WTC11 (cell line): ENCODE data around the gene SARDH. TPM values are rescaled to one million over a fixed set of nuclear protein-coding genes. Genes with fewer than 3 reads are reported as not detected.

Experiments used
- ATAC-seq: fragments of 200-7000 bp; cut with Tn5 transposase; 2 replicates; pipeline ENCODE4 v1.10.0; 2021; ENCODE audit warnings: mild to moderate bottlenecking, moderate library complexity
- CTCF ChIA-PET: fragments of 300-600 bp; sonication (Branson Sonifier 250); formaldehyde crosslinking; loops from one replicate; lab custom pipeline; 2021; ENCODE audit warnings: antibody characterized with exemption; lab: Charles Lee
- POLR2A ChIA-PET: fragments of 350-600 bp; sonication (Branson Sonifier 250); formaldehyde crosslinking; loops from one replicate; lab custom pipeline; 2021; ENCODE audit warnings: antibody characterized with exemption; lab: Charles Lee
- DNase-seq: peaks from one replicate; pipeline ENCODE4 v3.0.0; 2021; ENCODE audit warnings: low spot score
- H3K27ac Mint-ChIP-seq: 2 replicates; pipeline ENCODE4 v1.8.0; 2021; ENCODE audit warnings: mixed read lengths
- H3K27me3 Mint-ChIP-seq: 2 replicates; pipeline ENCODE4 v1.8.0; 2021; ENCODE audit warnings: low read depth, mild to moderate bottlenecking, moderate library complexity, mixed read lengths
- H3K36me3 Mint-ChIP-seq: 2 replicates; pipeline ENCODE4 v1.8.0; 2021; ENCODE audit warnings: mixed read lengths
- H3K4me1 Mint-ChIP-seq: 2 replicates; pipeline ENCODE4 v1.8.0; 2022; ENCODE audit warnings: mixed read lengths
- H3K4me3 Mint-ChIP-seq: 2 replicates; pipeline ENCODE4 v1.8.0; 2021; ENCODE audit warnings: mild to moderate bottlenecking, moderate library complexity, mixed read lengths
- H3K9me3 Mint-ChIP-seq: 2 replicates; pipeline ENCODE4 v1.8.0; 2021; ENCODE audit warnings: mixed read lengths
- AR ChIP-seq: fragments of 250-450 bp; sonication (Bioruptor Pico); IDR thresholded peaks from 2 replicates; pipeline ENCODE4 v1.9.0; 2021; ENCODE audit warnings: mild to moderate bottlenecking
- ARID4B ChIP-seq: sonication (generic); formaldehyde crosslinking; IDR thresholded peaks from 2 replicates; pipeline ENCODE4 v1.8.0; 2023; ENCODE audit warnings: missing genetic modification reagents, mild to moderate bottlenecking, borderline replicate concordance
- CBFB ChIP-seq: sonication (generic); formaldehyde crosslinking; IDR thresholded peaks from 2 replicates; pipeline ENCODE4 v1.8.1; 2022; ENCODE audit warnings: mild to moderate bottlenecking, low read depth, missing genetic modification reagents
- CTCF ChIP-seq: fragments of 200-600 bp; IDR thresholded peaks from 2 replicates; pipeline ENCODE4 v1.8.0; 2022; ENCODE audit warnings: antibody characterized with exemption
- E2F4 ChIP-seq: sonication (generic); formaldehyde crosslinking; IDR thresholded peaks from 2 replicates; pipeline ENCODE4 v1.8.1; 2022; ENCODE audit warnings: low read depth, mild to moderate bottlenecking, moderate library complexity, missing genetic modification reagents, borderline replicate concordance
- ELF4 ChIP-seq: sonication (generic); formaldehyde crosslinking; IDR thresholded peaks from 2 replicates; pipeline ENCODE4 v1.8.1; 2022; ENCODE audit warnings: low read depth, mild to moderate bottlenecking, moderate library complexity, missing genetic modification reagents
- ETV6 ChIP-seq: sonication (generic); formaldehyde crosslinking; IDR thresholded peaks from 2 replicates; pipeline ENCODE4 v1.8.1; 2022; ENCODE audit warnings: mild to moderate bottlenecking, missing genetic modification reagents
- FOXJ3 ChIP-seq: sonication (generic); formaldehyde crosslinking; IDR thresholded peaks from 2 replicates; pipeline ENCODE4 v1.9.0; 2021; ENCODE audit warnings: missing genetic modification reagents, mild to moderate bottlenecking, borderline replicate concordance
- FOXP1 ChIP-seq: sonication (generic); formaldehyde crosslinking; IDR thresholded peaks from 2 replicates; pipeline ENCODE4 v1.8.0; 2022; ENCODE audit warnings: missing genetic modification reagents, mild to moderate bottlenecking, moderate library complexity, borderline replicate concordance
- GABPB1 ChIP-seq: sonication (generic); formaldehyde crosslinking; IDR thresholded peaks from 2 replicates; pipeline ENCODE4 v1.8.1; 2023; ENCODE audit warnings: mild to moderate bottlenecking, missing genetic modification reagents
- IRF1 ChIP-seq: sonication (generic); formaldehyde crosslinking; IDR thresholded peaks from 2 replicates; pipeline ENCODE4 v1.8.0; 2023; ENCODE audit warnings: missing genetic modification reagents
- IRF2 ChIP-seq: sonication (generic); formaldehyde crosslinking; IDR thresholded peaks from 2 replicates; pipeline ENCODE4 v1.8.0; 2022; ENCODE audit warnings: low read depth, missing genetic modification reagents, borderline replicate concordance
- JUN ChIP-seq: sonication (generic); formaldehyde crosslinking; IDR thresholded peaks from 2 replicates; pipeline ENCODE4 v1.8.0; 2023; ENCODE audit warnings: mild to moderate bottlenecking, missing genetic modification reagents
- RELA ChIP-seq: sonication (generic); formaldehyde crosslinking; IDR thresholded peaks from 2 replicates; pipeline ENCODE4 v1.8.1; 2022; ENCODE audit warnings: missing genetic modification reagents, mild to moderate bottlenecking, borderline replicate concordance
- SMAD3 ChIP-seq: sonication (generic); formaldehyde crosslinking; IDR thresholded peaks from 2 replicates; pipeline ENCODE4 v1.8.0; 2022; ENCODE audit warnings: missing genetic modification reagents, mild to moderate bottlenecking, borderline replicate concordance
- USF2 ChIP-seq: sonication (generic); formaldehyde crosslinking; IDR thresholded peaks from 2 replicates; pipeline ENCODE4 v1.8.1; 2023; ENCODE audit warnings: mild to moderate bottlenecking, missing genetic modification reagents, moderate library complexity
- ZMAT4 ChIP-seq: fragments of 250-450 bp; sonication (Bioruptor Pico); IDR thresholded peaks from 2 replicates; pipeline ENCODE4 v1.9.0; 2021; ENCODE audit warnings: mild to moderate bottlenecking
- ZNF121 ChIP-seq: sonication (generic); formaldehyde crosslinking; IDR thresholded peaks from 2 replicates; pipeline ENCODE4 v1.8.0; 2023; ENCODE audit warnings: missing genetic modification reagents
- ZNF219 ChIP-seq: sonication (generic); formaldehyde crosslinking; IDR thresholded peaks from 2 replicates; pipeline ENCODE4 v1.8.0; 2023; ENCODE audit warnings: missing genetic modification reagents, mild to moderate bottlenecking, borderline replicate concordance
- ZNF263 ChIP-seq: sonication (generic); formaldehyde crosslinking; IDR thresholded peaks from 2 replicates; pipeline ENCODE4 v1.8.1; 2022; ENCODE audit warnings: low read depth, mild to moderate bottlenecking, moderate library complexity, missing genetic modification reagents
- ZNF281 ChIP-seq: sonication (generic); formaldehyde crosslinking; IDR thresholded peaks from 2 replicates; pipeline ENCODE4 v1.8.0; 2023; ENCODE audit warnings: mild to moderate bottlenecking, missing genetic modification reagents
- ZNF416 ChIP-seq: fragments of 250-450 bp; sonication (Bioruptor Pico); IDR thresholded peaks from 2 replicates; pipeline ENCODE4 v1.9.0; 2021; ENCODE audit warnings: mild to moderate bottlenecking, inconsistent platforms
- total RNA-seq: library from RNA; stranded (reverse); gene quantifications from 3 replicates; pipeline ENCODE4 v1.2.3, GENCODE V29; 2021

The SARDH gene
- total RNA-seq, 1 experiment from 2014 or later, result 8.5 TPM

- H3K4me3 Mint-ChIP-seq, result no peak overlapping the region
- peak; percentile 93 for ATAC-seq
- TF ChIP-seq ZNF263 (CRISPR knock-in tag) (peak; percentile 61; the same call in 1 of the 2 replicates), ARID4B (CRISPR knock-in tag) (no peak), CBFB (CRISPR knock-in tag) (no peak), FOXP1 (CRISPR knock-in tag) (no peak), ZNF416 (CRISPR knock-in tag) (no peak), ELF4 (CRISPR knock-in tag) (no peak), E2F4 (CRISPR knock-in tag) (no peak), IRF1 (CRISPR knock-in tag) (no peak), JUN (CRISPR knock-in tag) (no peak), ZNF281 (CRISPR knock-in tag) (no peak), CTCF (peak; percentile 100), ETV6 (CRISPR knock-in tag) (no peak), USF2 (peak; percentile 37; the same call in 1 of the 2 replicates), ZNF219 (CRISPR knock-in tag) (no peak), AR (CRISPR knock-in tag) (no peak), FOXJ3 (CRISPR knock-in tag) (no peak), GABPB1 (0 out of 2 replicates have a peak, but pooled peaks have one; percentile 19), SMAD3 (no peak), ZMAT4 (CRISPR knock-in tag) (no peak), IRF2 (CRISPR knock-in tag) (no peak), RELA (CRISPR knock-in tag) (no peak), ZNF121 (CRISPR knock-in tag) (no peak)
Observed at GRCh38 chr9:133742849-133743444, 4.8 kb upstream of the SARDH start.

More at GRCh38 chr9:133742849-133743444, 4.8 kb upstream of the SARDH start:
- peak; percentile 96 for DNase-seq
- Mint-ChIP-seq H3K36me3 (no peaks in the 10 kb centered on the region), H3K4me1 (peaks cover under 1% of the 10 kb centered on the region; the same call in 1 of the 2 replicates), H3K9me3 (peaks cover 15% of the 10 kb centered on the region), H3K27me3 (peaks cover 7% of the 10 kb centered on the region), H3K27ac (no peak overlapping the region)
- POLR2A ChIA-PET, result no interaction called here
- CTCF ChIA-PET, result interaction anchor here (0.5 to 3.0 kb wide), 80 partner anchors 9 to 713 kb away, joined by 3 to 52 read pairs (median 4); partner anchors contain the start of genes ADAMTSL2, BRD3OS, GTF3C5 and SLC2A6
